GM19035 (cell line): ENCODE measurements around the gene ABCA9.

ENCODE experiments used
- ATAC-seq: cut with Tn5 transposase; IDR thresholded peaks from one replicate; pipeline ENCODE4 v1.9.1; 2021; ENCODE audit not compliant: unreplicated experiment

ABCA9 gene

GRCh38 chr17:69069226-69069750 lies 8.6 kb upstream of the ABCA9 start:
- ATAC-seq, result no peak

GRCh38 chr17:69067274-69068047 lies 6.7 kb upstream of the ABCA9 start:
- ATAC-seq, result no peak

- no peak for ATAC-seq
Observed at GRCh38 chr17:69066482-69066881, 5.8 kb upstream of the ABCA9 start.

- ATAC-seq, result no peak
Observed at GRCh38 chr17:69065113-69065512, 4.4 kb upstream of the ABCA9 start.

GRCh38 chr17:69064476-69064875 lies 3.7 kb upstream of the ABCA9 start:
- ATAC-seq, result no peak

GRCh38 chr17:69064001-69064400 lies 3.3 kb upstream of the ABCA9 start:
- no peak for ATAC-seq

- no peak for ATAC-seq
Observed at GRCh38 chr17:69062860-69063581, 2.3 kb upstream of the ABCA9 start.

- no peak for ATAC-seq
Observed at GRCh38 chr17:69061721-69062556, 1.2 kb upstream of the ABCA9 start.

- no peak for ATAC-seq
Observed at GRCh38 chr17:69059458-69060175, 1.1 kb downstream of the ABCA9 start.

GRCh38 chr17:69058165-69058564 lies 2.6 kb downstream of the ABCA9 start:
- no peak for ATAC-seq

GRCh38 chr17:69057280-69057679 lies 3.4 kb downstream of the ABCA9 start:
- no peak for ATAC-seq

- no peak for ATAC-seq
Observed at GRCh38 chr17:69056179-69056823, 4.4 kb downstream of the ABCA9 start.

GRCh38 chr17:69055334-69055733 lies 5.4 kb downstream of the ABCA9 start:
- ATAC-seq, result no peak

GRCh38 chr17:69050999-69051775 lies 9.5 kb downstream of the ABCA9 start:
- no peak for ATAC-seq

- no peak for ATAC-seq
Observed at GRCh38 chr17:69048634-69049033, 12.1 kb downstream of the ABCA9 start.

- no peak for ATAC-seq
Observed at GRCh38 chr17:69047368-69048263, 13.1 kb downstream of the ABCA9 start.

GRCh38 chr17:69046121-69046807 lies 14.5 kb downstream of the ABCA9 start:
- no peak for ATAC-seq

- ATAC-seq, result no peak
Observed at GRCh38 chr17:69045646-69046045, 15.1 kb downstream of the ABCA9 start.
